8988T (cell line): ENCODE data around the gene SLC50A1.

Experiments used
- DNase-seq: peaks from one replicate; pipeline ENCODE4 v3.0.0; 2011

Gene SLC50A1

GRCh38 chr1:155172732-155173477, 37.3 kb downstream of the SLC50A1 start, which contains the start of gene KRTCAP2:
TSS of gene KRTCAP2 (minus strand) at chr1:155173304. CDS start at chr1:155173224, 80 bp downstream.
- DNase-seq, result peak; percentile 98

- DNase-seq, result peak; percentile 69
These were observed 38.0 kb downstream of the SLC50A1 start, which contains the start of gene TRIM46 for GRCh38 chr1:155173478-155174323. TSS of gene TRIM46 (plus strand) at chr1:155173849. CDS start at chr1:155173967, 118 bp downstream.

- DNase-seq, result peak; percentile 55
These were observed 39.0 kb downstream of the SLC50A1 start for GRCh38 chr1:155174324-155175280.

- no peak for DNase-seq
These were observed 39.8 kb downstream of the SLC50A1 start for GRCh38 chr1:155175281-155175926.

GRCh38 chr1:155175927-155176371, 40.3 kb downstream of the SLC50A1 start:
- DNase-seq, result peak; percentile 79

GRCh38 chr1:155176544-155177071, 41.0 kb downstream of the SLC50A1 start:
- peak; percentile 99 for DNase-seq

- DNase-seq, result peak; percentile 24
These were observed 41.7 kb downstream of the SLC50A1 start for GRCh38 chr1:155177192-155177917.

GRCh38 chr1:155177918-155178281, 42.2 kb downstream of the SLC50A1 start:
- no peak for DNase-seq

GRCh38 chr1:155178441-155179111, 42.9 kb downstream of the SLC50A1 start:
- DNase-seq, result peak; percentile 18

- peak; percentile 31 for DNase-seq
These were observed 43.7 kb downstream of the SLC50A1 start for GRCh38 chr1:155179112-155180031.

- no peak for DNase-seq
These were observed 45.9 kb downstream of the SLC50A1 start for GRCh38 chr1:155181371-155182051.

GRCh38 chr1:155182052-155182550, 46.4 kb downstream of the SLC50A1 start:
- no peak for DNase-seq

GRCh38 chr1:155183775-155184221, 48.1 kb downstream of the SLC50A1 start:
- peak; percentile 14 for DNase-seq

- DNase-seq, result peak; percentile 9
These were observed 48.7 kb downstream of the SLC50A1 start for GRCh38 chr1:155184351-155184811.

GRCh38 chr1:155184835-155185782, 49.5 kb downstream of the SLC50A1 start:
- DNase-seq, result no peak

- DNase-seq, result no peak
These were observed 50.1 kb downstream of the SLC50A1 start for GRCh38 chr1:155185783-155186066.
